ENCODE results near the gene HELT.

HELT gene

DNA sequence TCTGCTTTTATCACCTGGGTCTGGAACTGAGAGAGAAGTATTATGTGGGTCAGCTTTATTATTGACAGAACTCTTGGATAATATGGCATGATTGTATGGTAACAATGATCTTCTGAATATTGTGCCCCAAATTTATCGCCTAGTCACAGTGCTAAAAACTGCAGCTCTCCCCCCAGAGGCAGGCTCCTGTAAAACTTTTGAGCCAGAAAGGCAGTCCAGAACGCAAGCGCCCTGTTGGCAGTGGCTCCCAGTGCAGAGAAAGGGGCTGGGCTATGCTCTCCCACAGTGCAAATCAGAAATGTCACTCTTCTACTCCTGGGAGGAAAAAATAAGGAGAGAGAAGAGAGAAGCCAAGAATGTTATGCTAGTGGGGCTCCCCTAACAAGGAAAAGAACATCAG, 50.5 kb downstream of the HELT start:
- Histone ChIP-seq H3K4me3 (ENCODE audit: low read depth, low read length) (no peak overlapping the region), H3K9me3 (ENCODE audit: control insufficient read depth, insufficient read depth, low read depth, low read length) (no peaks in the 10 kb centered on the region), H3K27ac (ENCODE audit: extremely low read depth, low read depth, low read length) (no peak overlapping the region), H3K4me1 (ENCODE audit: control insufficient read depth, insufficient read depth, low read length) (no peaks in the 10 kb centered on the region), H3K36me3 (ENCODE audit: control insufficient read depth in 2 of 2, insufficient read depth in 1 of 2, low read length in 2 of 2) (no peaks in the 10 kb centered on the region)
- POLR2A ChIA-PET = no interaction called here
- CTCF ChIA-PET = interaction anchor here (0.6 kb wide), 1 partner anchor 984 kb away, joined by 5 read pairs; no protein-coding TSS in a partner anchor
- no peak for TF ChIP-seq ZNF121 (tag by site-specific recombination; IDR thresholded peaks at IDR 0.05)

Data from HEK293 (cell line).